ENCODE results near the gene UNKL. TPM values are rescaled to one million over a fixed set of nuclear protein-coding genes. Genes with fewer than 3 reads are reported as not detected.
"Not testable (repeated sequence)": the region's sequence is repeated elsewhere in the genome, so short reads cannot be mapped to it uniquely, and the experiment has no call there.

The UNKL gene
- total RNA-seq, 1 donor from 2014 or later: 9.2 TPM

- DNase-seq (ENCODE audit: low read depth, low spot score): no peak
Measured at GRCh38 chr16:1341495-1342420, 72.7 kb downstream of the UNKL start.

DNA sequence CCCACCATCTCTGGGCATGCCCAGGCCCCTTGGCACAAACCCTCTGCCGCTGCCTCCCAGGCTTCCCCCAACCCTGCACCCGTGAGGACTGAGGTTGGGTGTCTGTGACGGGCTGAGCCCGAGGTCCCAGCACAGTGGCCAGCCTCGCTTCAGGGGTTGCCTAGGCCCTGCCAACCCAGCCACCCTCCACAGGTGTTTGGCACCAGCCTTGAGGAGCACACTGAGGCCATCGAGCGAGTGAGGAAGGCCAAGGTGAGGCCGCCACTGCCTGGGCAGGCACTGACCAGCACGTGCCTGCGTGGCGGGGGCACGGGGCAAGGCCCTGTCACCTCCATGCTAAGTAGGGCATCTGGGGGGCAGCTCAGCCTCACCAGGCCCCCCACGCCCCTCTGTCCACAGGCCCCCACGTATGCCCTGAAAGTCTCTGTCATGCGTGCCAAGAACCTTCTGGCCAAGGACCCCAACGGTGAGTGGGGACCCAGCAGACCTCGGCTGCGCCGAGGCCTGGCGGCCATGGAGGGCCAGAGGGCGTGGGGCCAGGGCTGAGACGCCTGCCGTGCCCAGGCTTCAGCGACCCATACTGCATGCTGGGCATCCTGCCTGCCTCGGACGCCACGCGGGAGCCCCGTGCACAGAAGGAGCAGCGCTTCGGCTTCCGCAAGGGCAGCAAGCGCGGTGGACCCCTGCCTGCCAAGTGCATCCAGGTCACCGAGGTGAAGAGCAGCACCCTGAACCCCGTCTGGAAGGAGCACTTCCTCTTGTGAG, 73.6 kb downstream of the UNKL start:
- DNase-seq (ENCODE audit: low read depth, low spot score): no peak

GRCh38 chr16:1338855-1339675, 75.4 kb downstream of the UNKL start:
- DNase-seq (ENCODE audit: low read depth, low spot score): no peak

DNA sequence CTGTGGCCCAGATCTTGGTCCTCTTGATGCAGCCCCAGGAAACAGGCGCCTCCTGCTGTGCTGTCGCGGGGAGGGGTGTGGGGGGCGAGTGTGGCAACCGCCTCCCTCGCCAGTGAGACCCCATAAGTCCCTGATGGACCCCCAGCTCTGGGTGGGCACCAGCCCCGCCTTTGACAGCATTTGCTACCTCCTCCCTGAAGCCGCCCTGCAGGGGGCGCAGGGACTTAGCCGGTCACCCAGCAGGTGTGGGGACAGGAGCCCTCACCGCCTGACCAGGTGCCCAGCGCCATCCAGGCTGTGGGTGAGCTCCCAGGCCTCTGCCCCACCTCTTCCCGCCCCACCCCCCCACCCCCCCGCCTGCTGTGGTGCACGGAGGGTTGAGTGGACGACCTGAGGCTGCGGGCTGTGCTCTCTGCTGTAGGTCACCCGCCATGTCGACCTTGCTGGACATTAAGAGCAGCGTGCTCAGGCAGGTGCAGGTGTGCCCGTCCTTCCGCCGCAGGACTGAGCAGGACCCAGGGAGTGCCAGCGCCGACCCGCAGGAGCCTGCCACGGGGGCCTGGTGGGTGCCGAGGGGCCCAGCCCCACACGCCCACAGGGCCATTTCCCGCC, 76.3 kb downstream of the UNKL start:
- DNase-seq (ENCODE audit: low read depth, low spot score): no peak

DNA sequence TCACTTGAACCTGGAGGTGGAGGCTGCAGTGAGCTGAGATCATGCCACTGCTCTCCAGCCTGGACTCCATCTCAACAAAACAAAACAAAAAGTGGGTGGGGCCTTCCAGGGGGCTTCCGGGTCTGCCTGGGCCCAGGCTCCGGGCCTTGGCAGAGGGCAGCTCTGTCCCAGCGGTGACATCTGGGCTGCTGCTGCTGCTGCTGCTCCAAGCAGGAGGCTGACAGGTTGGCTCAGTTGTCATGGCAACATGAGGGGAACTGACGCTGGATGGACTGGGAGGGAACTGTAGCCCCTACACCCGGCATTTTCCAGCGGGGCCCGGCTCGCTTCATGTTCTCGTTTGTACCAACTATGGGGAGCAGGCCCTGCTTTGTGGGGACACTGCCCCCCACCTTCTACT, 77.0 kb downstream of the UNKL start:
- DNase-seq (ENCODE audit: low read depth, low spot score): no peak

DNA sequence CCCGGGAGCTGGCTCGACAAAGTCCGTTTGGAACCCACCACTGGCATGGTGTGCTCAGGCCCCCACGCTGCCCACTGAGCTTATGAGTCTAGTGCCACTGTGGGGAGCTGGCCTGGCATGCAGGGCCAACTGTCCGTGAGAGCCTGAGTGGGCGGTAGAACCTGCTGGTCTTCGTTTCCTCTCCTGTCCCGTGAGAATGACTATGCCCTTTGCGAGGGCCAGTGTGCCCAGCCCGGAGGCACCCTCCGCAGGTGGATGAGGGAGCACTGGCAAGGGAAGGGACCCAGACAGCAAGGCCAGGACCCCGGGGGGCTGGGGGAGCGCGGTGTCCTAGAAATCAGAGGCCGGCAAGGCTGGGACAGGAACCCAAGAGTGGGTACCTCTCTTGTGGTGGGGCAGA, 77.9 kb downstream of the UNKL start:
- no peak for DNase-seq (ENCODE audit: low read depth, low spot score)

- no peak for DNase-seq (ENCODE audit: low read depth, low spot score)
Measured at GRCh38 chr16:1335996-1336395, 78.5 kb downstream of the UNKL start.

DNA sequence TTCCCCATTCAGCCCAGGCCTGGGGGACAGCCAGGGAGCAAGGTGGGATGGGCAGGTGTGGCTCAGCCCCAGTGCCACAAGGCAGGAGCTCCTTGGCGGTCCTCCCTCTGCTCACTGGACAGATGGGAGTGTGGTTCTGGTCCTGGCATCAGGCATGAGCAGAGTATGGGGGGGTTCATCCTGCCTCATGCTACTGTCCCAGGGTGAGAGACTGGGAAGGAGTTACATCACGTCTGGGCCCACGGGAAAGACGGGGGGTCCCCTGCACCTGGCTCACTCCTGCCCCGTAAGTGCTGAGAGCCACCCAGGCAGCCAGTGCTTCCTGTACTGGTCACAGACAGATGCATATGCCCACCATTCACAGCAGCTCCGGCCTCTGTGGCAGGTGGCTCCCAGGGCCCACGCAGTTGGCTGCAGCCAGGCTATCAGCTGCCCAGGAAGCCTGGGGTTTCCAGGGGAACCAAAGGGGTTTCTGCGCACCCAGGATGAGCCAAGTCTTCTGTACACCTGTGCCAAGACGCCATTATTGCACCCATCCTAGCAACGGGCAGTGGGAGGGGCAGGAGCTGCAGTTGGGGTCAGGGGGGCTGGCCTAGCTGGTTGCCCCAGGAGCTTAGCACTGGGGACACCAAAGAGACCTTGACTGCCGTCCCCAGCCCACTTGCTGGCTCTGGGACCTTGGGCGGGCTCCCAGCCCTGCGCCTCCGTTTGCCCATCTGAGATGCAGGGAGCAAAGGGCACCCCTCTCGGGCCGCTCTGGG, 79.1 kb downstream of the UNKL start:
- no peak for DNase-seq (ENCODE audit: low read depth, low spot score)

GRCh38 chr16:1334739-1335138, 79.8 kb downstream of the UNKL start:
- no peak for DNase-seq (ENCODE audit: low read depth, low spot score)

GRCh38 chr16:1333854-1334700, 80.4 kb downstream of the UNKL start:
- DNase-seq (ENCODE audit: low read depth, low spot score): no peak

GRCh38 chr16:1333149-1333812, 81.2 kb downstream of the UNKL start, which contains the start of gene BAIAP3:
Gene BAIAP3, plus strand, starts transcription at chr16:1333645. Its CDS starts 4,905 bp downstream, at chr16:1338550.
- DNase-seq (ENCODE audit: low read depth, low spot score): no peak

- no peak for DNase-seq (ENCODE audit: low read depth, low spot score)
Measured at GRCh38 chr16:1332618-1333148, 81.8 kb downstream of the UNKL start.

DNA sequence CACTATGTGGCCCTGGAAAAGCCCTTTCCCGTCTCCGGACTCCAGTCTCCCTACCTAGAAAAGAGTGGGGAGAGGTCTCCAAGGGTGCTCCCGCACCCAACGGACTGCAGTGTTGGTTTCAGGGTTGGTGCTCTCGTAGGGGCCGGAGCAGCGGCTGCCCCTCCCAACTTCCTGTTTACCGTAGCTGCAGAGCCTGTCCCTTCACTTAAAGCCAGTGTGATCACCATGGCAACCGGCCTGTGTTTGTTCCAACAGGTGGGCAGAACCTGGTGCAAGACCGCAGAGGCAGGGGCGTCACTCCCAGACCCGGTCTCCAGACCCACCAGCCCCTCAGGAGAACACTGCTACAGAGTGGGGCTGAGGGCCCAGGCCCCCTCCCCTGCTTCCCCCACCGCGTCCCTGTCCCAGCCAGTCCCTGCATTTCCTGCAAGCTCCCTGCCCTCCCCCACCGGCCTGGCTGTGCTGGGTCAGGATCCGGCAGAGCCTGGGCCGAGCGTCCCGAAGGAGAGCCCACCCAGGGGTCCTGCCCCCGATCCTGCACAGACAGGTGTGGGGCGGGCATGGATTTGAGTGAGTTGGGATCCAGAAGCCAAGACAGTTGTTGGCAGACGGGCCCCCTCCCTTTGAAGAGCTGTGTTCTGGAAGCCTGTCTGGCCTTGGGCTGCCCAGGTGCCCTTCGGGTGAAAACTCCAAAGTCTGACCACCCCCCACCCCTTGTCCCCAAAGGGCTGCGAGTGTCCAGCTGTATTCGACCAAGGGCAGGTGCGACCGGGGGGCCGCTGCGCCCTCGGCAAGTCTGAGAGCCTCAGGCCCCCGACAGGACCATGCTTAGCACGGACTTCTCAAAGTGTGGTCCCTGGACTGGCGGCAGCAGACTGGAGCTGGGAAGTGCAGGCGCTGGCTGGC, 82.5 kb downstream of the UNKL start:
- no peak for DNase-seq (ENCODE audit: low read depth, low spot score)

- no peak for DNase-seq (ENCODE audit: low read depth, low spot score)
Measured at GRCh38 chr16:1330931-1331711, 83.4 kb downstream of the UNKL start.

DNA sequence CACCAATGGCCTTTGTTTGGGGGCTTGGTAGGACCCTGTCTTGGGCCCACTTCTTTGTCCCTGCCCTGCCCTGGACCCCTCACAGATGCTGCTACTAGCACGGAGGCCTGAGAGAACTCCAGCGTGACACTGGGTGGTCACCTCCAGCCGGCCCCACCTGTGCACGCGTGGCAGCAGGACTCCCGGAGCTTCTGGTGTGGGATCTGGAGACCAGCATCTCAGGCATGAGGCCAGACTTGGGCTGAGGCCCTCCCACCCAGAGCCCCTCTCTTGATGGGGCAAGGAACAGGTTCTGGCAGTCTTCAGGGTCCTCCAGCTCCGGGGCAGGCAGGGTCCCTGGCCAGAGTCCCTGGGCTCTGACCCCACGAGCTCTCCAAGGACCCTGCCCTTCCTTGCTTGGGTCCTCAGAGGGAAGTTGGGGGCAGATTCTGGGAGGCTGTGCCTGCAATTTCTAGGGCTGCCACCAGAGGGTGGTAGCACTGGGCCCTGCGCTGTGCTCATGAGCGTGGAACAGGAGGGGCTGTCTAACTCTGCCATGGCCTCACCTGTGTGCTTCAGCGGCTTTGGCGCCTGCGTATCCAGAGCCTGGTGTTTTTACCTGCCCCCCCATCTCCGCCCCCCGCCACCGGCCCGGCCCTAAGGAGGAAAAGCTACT, 84.1 kb downstream of the UNKL start:
- no peak for DNase-seq (ENCODE audit: low read depth, low spot score)

GRCh38 chr16:1328961-1329360, 85.5 kb downstream of the UNKL start:
- DNase-seq (ENCODE audit: low read depth, low spot score): not testable (repeated sequence)
